Lung microvascular endothelial cell (primary cell): ENCODE results near the gene CD300LG. TPM values are rescaled to one million over a fixed set of nuclear protein-coding genes. Genes with fewer than 3 reads are reported as not detected.
"Not testable (repeated sequence)": the region's sequence is repeated elsewhere in the genome, so short reads cannot be mapped to it uniquely, and the experiment has no call there.

Source experiments
- DNase-seq, 2 donors: peaks; one replicate each; pipeline versions ENCODE4 v3.0.0 to v3.0.0-alpha.2; 2010; ENCODE audit warnings: low read depth in 2 of 2
- total RNA-seq: library from RNA; depleted of rRNA; stranded (reverse); fragments of >200 nt; gene quantifications from 2 replicates; pipeline ENCODE4 v1.2.1, GENCODE V29; 2014

Gene CD300LG
- total RNA-seq, 1 donor from 2014 or later = not detected

DNA sequence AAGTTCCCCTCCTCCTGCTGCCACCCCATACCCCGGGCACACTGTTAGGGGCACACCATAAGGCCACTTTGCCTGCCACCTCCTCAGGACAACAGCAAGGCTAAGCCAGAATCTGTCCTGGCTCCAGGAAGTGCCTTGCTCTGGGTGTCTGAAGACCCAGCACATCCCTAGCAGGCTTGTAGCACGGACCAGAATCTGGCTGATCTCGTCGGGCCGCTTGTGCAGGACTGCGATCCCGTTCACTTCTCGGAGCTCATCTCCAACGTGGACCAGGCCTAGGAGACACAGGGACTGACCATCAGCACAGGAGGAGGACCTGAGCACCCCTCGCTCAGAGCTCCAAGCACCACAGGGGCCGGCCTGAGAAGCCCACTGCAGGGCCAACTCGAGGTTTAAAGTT, 21.4 kb upstream of the CD300LG start:
- no peak for DNase-seq

DNA sequence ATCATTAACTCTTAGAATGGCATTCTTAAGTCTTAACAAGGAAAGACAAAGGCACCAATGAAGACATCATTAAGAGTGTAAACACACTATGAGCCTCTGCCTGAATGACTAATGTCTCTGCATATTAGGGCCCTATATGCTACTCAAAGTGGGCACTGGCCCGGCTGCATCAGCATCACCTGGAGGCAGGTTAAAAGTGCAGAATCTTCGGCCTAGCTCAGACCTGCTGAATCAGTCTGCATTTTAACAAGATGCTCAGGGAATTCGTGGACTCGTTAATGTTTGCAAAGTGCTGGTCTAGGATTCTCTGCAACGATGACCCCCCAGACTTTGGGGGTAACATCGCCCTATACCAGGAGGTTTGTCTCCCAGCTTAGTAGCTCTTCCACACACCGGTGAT, 20.8 kb upstream of the CD300LG start:
- no peak for DNase-seq

GRCh38 chr17:43827596-43827995, 19.4 kb upstream of the CD300LG start:
- DNase-seq = no peak

DNA sequence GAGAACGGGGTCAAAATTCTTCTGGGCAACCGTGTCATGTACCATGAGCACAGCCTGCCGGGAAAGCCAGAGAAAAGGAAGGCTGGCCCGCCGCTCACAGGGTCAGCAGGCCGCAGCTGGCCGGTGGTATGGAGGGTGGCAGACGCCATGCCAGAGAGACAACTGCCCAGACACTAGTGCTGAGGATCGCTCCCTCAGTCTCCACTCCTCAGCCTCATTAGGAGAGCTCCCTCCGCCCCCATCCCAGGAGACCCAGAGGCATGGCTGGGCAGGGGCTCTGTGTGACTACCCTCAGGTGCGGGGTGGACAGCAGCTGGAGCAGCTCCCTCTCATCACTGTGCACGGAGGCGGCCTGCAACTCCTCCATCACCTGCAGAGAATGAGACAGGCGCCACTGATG, 17.2 kb upstream of the CD300LG start:
- no peak for DNase-seq

GRCh38 chr17:43830510-43831140, 16.4 kb upstream of the CD300LG start:
- no peak for DNase-seq

- DNase-seq = no peak
Measured at GRCh38 chr17:43831633-43832032, 15.3 kb upstream of the CD300LG start.

GRCh38 chr17:43832168-43832975, 14.6 kb upstream of the CD300LG start:
- peak; percentile 28 to 46 for DNase-seq

DNA sequence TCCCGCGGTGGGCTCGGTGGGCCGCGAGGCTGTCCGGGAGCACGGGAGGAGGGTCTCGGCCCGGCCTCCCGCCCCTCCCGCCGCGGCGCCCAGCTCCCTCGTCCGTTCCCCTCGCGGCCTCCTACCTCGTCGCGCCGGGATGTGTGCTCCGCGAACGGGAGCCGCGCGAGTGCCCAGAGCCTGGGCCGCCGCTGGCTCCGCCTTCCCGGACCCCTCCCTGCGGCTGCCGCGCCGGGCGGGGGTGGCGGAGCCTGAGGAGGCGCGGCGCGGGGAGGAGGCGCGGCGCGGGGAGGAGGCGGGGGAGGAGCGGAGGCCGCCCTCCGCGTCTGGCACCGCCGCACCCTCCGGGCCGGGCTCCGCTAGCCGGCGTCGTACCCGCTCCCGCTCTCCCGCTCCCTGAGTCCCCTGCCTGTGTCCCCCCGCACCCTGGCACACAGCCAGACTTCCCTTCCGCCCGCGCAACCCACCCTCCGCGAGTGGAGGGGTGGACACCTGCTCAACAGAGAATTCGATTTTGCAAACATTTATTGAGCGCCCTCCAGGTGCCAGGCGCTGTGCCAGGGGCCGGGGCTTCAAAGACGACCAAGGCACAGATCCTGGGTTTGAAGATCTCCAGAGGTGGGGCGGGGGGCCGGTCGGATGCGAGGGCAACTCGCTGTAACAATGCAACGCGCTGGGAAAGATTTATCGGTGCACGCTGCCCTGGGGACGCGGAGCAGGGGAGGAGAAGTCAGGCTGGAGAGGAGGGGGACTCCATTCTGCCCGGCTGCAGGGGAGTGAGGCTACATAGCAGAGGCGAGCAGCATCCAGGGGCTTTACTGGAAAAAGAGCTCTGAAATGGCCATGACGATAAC, 13.8 kb upstream of the CD300LG start, which contains the start of gene MPP3:
MPP3 (minus strand) TSS at position 171 of the 854 bp plus-strand sequence. CDS start 1,240 bp downstream, outside the sequence.
- peak; percentile 38 to 57 for DNase-seq

GRCh38 chr17:43834106-43834505, 12.9 kb upstream of the CD300LG start:
- no peak for DNase-seq

GRCh38 chr17:43839670-43840108, 7.3 kb upstream of the CD300LG start:
- DNase-seq = peak in 1 of 2 donors; percentile 33

- DNase-seq = peak; percentile 19 to 21
Measured at GRCh38 chr17:43840814-43841213, 6.2 kb upstream of the CD300LG start.

- DNase-seq = no peak
Measured at GRCh38 chr17:43841282-43841681, 5.7 kb upstream of the CD300LG start.

DNA sequence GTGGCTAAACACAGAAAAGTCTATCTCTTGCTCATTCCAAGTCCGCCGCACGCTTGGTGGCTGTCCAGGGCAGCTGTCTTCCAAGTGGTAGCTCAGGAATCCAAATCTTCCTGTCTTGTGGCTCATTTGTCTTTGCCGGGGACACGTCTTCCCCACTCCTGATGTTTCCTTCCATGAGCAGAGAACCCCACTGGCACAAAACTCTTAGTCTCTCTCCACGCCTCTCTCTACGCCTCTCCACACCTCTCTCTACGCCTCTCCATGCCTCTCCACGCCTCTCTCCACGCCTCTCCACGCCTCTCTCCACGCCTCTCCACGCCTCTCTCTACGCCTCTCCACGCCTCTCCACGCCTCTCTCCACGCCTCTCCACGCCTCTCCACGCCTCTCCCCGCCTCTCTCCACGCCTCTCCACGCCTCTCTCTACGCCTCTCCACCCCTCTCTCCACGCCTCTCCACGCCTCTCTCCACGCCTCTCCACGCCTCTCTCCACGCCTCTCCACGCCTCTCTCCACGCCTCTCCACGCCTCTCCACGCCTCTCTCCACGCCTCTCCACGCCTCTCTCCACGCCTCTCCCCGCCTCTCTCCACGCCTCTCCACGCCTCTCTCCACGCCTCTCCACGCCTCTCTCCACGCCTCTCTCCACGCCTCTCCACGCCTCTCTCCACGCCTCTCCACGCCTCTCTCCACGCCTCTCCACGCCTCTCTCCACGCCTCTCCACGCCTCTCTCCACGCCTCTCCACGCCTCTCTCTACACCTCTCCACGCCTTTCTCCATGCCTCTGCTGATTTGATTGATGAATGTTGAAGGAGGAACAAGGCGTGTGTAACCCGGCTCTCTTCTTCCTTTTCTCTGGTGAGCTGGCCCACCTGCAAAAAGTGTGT, 4.6 kb upstream of the CD300LG start:
- DNase-seq = not testable (repeated sequence)

- DNase-seq = no peak
Measured at GRCh38 chr17:43842975-43843325, 4.0 kb upstream of the CD300LG start.

DNA sequence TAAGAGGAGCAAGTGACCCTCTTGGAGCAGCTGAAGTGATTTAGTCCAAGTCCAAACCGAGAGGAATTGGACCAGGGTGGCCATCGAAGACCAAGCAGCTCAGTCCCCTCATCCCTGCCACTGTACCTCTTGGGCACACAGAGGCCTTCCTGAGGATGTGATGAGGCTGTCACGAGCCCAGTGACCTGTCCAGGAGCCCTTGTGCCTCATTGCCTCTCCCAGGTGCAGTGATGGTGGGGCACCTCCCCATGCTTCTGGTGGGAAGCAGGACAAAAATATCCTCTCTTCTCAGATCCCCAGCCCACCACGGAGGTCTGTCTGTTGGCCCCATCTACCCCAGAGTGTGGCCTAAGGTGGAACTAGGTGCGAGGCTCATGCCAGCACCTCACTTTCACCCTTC, 2.7 kb upstream of the CD300LG start:
- no peak for DNase-seq

DNA sequence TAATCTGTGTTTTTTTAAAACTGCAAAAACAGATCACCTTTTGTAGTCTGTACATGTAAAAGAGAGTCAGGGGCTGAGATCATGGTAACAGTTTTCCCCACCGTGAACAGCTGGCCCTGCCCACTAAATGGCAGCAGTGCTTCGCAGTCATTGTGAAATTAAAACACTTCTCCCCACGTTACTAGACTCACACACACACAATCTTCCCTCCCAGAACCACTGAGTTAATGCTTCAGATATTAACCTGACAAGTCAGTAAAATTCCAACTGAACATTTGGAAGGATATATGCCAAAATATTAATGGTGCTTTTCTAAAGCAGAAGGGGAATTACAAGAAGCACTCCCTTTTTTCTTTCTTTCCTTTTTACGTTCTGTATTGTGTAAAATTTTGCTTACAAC, 1.2 kb upstream of the CD300LG start:
- no peak for DNase-seq

- DNase-seq = peak; percentile 67 to 72
Measured at GRCh38 chr17:43846221-43846712, 709 bp upstream of the CD300LG start.

DNA sequence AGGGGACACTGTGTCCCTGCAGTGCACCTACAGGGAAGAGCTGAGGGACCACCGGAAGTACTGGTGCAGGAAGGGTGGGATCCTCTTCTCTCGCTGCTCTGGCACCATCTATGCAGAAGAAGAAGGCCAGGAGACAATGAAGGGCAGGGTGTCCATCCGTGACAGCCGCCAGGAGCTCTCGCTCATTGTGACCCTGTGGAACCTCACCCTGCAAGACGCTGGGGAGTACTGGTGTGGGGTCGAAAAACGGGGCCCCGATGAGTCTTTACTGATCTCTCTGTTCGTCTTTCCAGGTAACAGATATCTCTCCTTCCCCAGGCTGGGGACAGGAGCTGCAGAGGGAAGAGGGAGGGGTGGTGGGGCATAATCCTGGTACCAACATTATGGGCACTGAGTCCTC, 1.6 kb downstream of the CD300LG start:
- DNase-seq = no peak

GRCh38 chr17:43849116-43849515, 2.1 kb downstream of the CD300LG start:
- DNase-seq = no peak

GRCh38 chr17:43852571-43852970, 5.6 kb downstream of the CD300LG start:
- no peak for DNase-seq

DNA sequence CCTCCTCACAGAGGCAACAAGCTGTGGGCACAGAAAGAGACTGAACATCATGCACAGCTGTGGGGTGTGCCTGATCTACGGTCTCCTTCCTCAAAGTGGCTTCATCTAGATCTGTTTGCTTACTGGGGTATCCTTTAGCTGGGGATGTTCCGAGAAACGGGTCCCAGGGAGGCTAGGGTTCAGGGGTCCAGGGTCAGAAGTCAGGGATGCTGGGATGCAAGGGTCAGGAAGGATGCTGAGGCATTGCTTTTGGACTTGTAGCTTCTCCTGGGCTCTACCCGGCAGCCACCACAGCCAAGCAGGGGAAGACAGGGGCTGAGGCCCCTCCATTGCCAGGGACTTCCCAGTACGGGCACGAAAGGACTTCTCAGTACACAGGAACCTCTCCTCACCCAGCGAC, 6.6 kb downstream of the CD300LG start:
- no peak for DNase-seq
